Loucy (cell line): ENCODE measurements around the gene CCDC194.

Source experiments
- H2AFZ ChIP-seq: fragments of 200-600 bp; sonication (generic); 2 replicates; pipeline ENCODE4 v1.6.0; 2016; ENCODE audit warnings: antibody characterized with exemption, mild to moderate bottlenecking, low read length, moderate library complexity
- H3F3A ChIP-seq: fragments of 200-600 bp; 2 replicates; pipeline ENCODE4 v1.6.0; 2016; ENCODE audit warnings: antibody characterized with exemption, low read depth, mild to moderate bottlenecking
- H3K27me3 ChIP-seq: fragments of 200-600 bp; sonication (generic); 2 replicates; pipeline ENCODE4 v1.6.1; 2014; ENCODE audit warnings: low read length, mild to moderate bottlenecking; ENCODE audit not compliant: insufficient read depth, poor library complexity, severe bottlenecking
- H3K36me3 ChIP-seq: fragments of 200-600 bp; sonication (generic); 2 replicates; pipeline ENCODE4 v1.6.1; 2016; ENCODE audit warnings: low read length; ENCODE audit not compliant: insufficient read depth
- H3K4me1 ChIP-seq: fragments of 200-600 bp; sonication (generic); 2 replicates; pipeline ENCODE4 v1.5.1; 2014; ENCODE audit warnings: low read length, mild to moderate bottlenecking; ENCODE audit not compliant: insufficient read depth, poor library complexity, severe bottlenecking
- H3K4me2 ChIP-seq: fragments of 200-600 bp; sonication (generic); 2 replicates; pipeline ENCODE4 v1.6.0; 2014; ENCODE audit warnings: antibody characterized with exemption, low read length, low read depth, mild to moderate bottlenecking; ENCODE audit not compliant: poor library complexity, severe bottlenecking
- H3K4me3 ChIP-seq: fragments of 200-600 bp; sonication (generic); 2 replicates; pipeline ENCODE4 v1.5.1; 2014; ENCODE audit warnings: low read length, mild to moderate bottlenecking, mixed read lengths; ENCODE audit not compliant: poor library complexity, severe bottlenecking
- H3K79me2 ChIP-seq: fragments of 200-600 bp; sonication (generic); 2 replicates; pipeline ENCODE4 v1.6.1; 2014; ENCODE audit warnings: low read length; ENCODE audit not compliant: insufficient read depth
- H3K9ac ChIP-seq: fragments of 200-600 bp; sonication (generic); 2 replicates; pipeline ENCODE4 v1.6.0; 2014; ENCODE audit warnings: mild to moderate bottlenecking, low read depth, low read length, moderate library complexity; ENCODE audit not compliant: poor library complexity, severe bottlenecking
- H3K9me2 ChIP-seq: fragments of 200-600 bp; sonication (generic); replicated peaks from 2 replicates; pipeline ENCODE4 v1.6.1; 2016; ENCODE audit warnings: low read depth, low read length, mixed read lengths
- H3K9me3 ChIP-seq: fragments of 200-600 bp; sonication (generic); 2 replicates; pipeline ENCODE4 v1.6.1; 2014; ENCODE audit warnings: mild to moderate bottlenecking, antibody characterized with exemption, low read length, low read depth; ENCODE audit not compliant: insufficient read depth
- H4K20me1 ChIP-seq: fragments of 200-600 bp; sonication (generic); 2 replicates; pipeline ENCODE4 v1.6.0; 2014; ENCODE audit warnings: antibody characterized with exemption, low read length, mild to moderate bottlenecking; ENCODE audit not compliant: insufficient read depth, poor library complexity, severe bottlenecking
- CTCF ChIP-seq: fragments of 200-600 bp; sonication (generic); conservative IDR thresholded peaks from 2 replicates; pipeline ENCODE4 v1.5.1; 2014; ENCODE audit warnings: mild to moderate bottlenecking, antibody characterized with exemption, low read length
- EZH2phosphoT487 ChIP-seq: fragments of 200-600 bp; IDR thresholded peaks from 2 replicates; pipeline ENCODE4 v1.6.1; 2018; ENCODE audit warnings: antibody characterized with exemption, mild to moderate bottlenecking, moderate library complexity, borderline replicate concordance

CCDC194 gene

GRCh38 chr19:17391371-17392151 is 2.4 kb downstream of the CCDC194 start:
- no peak for TF ChIP-seq EZH2phosphoT487
- no peak; the same call in 1 of the 2 replicates for TF ChIP-seq CTCF
- H3K9ac ChIP-seq, result peak overlapping the region; percentile 68
- H2AFZ ChIP-seq, result peak overlapping the region; percentile 90

DNA sequence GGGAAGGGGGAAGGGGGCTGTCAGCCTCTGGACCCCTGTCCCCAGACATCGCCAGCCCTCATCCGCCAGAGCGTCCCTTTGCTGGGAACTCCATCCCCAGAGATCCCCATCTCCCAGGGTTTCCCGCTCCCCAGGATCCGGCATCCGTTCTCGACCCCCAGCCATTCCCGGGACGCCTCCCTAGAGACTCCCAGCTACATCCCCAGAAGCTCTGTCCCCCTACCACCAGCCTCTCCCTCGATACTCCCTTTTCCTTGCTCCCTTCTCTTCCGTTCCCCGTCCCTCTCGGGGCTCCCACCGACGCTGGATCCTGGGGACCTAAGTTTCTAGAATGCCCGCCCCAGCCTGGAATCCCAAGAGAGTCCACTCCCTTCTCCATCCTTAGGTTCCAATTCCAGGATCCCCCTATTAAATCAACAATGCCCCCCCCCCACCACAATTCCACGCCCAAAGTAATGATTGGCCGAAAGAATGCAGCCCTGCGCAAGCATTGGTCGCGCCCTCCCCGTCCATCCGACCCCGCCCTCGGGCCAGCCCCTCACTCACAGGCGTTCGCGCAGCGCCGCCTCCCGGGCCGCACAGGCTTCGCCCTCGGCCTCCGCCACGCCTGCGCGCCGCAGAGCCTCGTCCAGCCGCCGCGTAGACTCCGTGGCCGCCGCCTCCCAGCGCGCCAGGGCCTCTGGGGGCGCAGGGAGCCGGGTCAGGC is 3.2 kb downstream of the CCDC194 start:
- Histone ChIP-seq H3K27me3 (no peaks in the 10 kb centered on the region), H3K4me1 (peaks cover 11% of the 10 kb centered on the region), H3K9me2 (no peaks in the 10 kb centered on the region), H3F3A (no peaks in the 10 kb centered on the region), H3K36me3 (no peaks in the 10 kb centered on the region), H3K4me3 (peak overlapping the region; percentile 71), H4K20me1 (no peaks in the 10 kb centered on the region), H2AFZ (peak overlapping the region; percentile 90), H3K79me2 (no peaks in the 10 kb centered on the region), H3K9ac (peak overlapping the region; percentile 68), H3K9me3 (no peaks in the 10 kb centered on the region), H3K4me2 (peak overlapping the region; percentile 95)
- TF ChIP-seq CTCF (peak; percentile 66), EZH2phosphoT487 (no peak)

More at GRCh38 chr19:17391371-17392151, 2.4 kb downstream of the CCDC194 start:
- Histone ChIP-seq H3F3A (no peaks in the 10 kb centered on the region), H3K4me3 (peak overlapping the region; percentile 71), H3K27me3 (no peaks in the 10 kb centered on the region), H3K9me3 (no peaks in the 10 kb centered on the region), H3K4me1 (peaks cover 11% of the 10 kb centered on the region), H3K9me2 (no peaks in the 10 kb centered on the region), H3K79me2 (no peaks in the 10 kb centered on the region), H4K20me1 (no peaks in the 10 kb centered on the region), H3K36me3 (no peaks in the 10 kb centered on the region), H3K4me2 (peak overlapping the region; percentile 95)

- Histone ChIP-seq H3K4me3 (no peak overlapping the region), H3K9ac (no peak overlapping the region), H3K9me2 (no peaks in the 10 kb centered on the region), H4K20me1 (no peaks in the 10 kb centered on the region), H3K4me2 (peak overlapping the region; percentile 95), H3F3A (no peaks in the 10 kb centered on the region), H3K9me3 (no peaks in the 10 kb centered on the region), H3K36me3 (no peaks in the 10 kb centered on the region), H2AFZ (no peak overlapping the region; the same call in 1 of the 2 replicates), H3K27me3 (no peaks in the 10 kb centered on the region), H3K79me2 (no peaks in the 10 kb centered on the region), H3K4me1 (peaks cover 6% of the 10 kb centered on the region)
- no peak for TF ChIP-seq CTCF
These were observed 3.9 kb downstream of the CCDC194 start for GRCh38 chr19:17389957-17390664.
